Jurkat, Clone E6-1 (cell line): Measurements from ENCODE around the gene ADAMTS10. TPM values are rescaled to one million over a fixed set of nuclear protein-coding genes. Genes with fewer than 3 reads are reported as not detected.
"Not testable (repeated sequence)": the region's sequence is repeated elsewhere in the genome, so short reads cannot be mapped to it uniquely, and the experiment has no call there.

Experiments used
- DNase-seq: peaks from one replicate; pipeline ENCODE4 v3.0.0-alpha.2; 2011; ENCODE audit warnings: low read depth, low spot score
- H3K4me3 ChIP-seq: 2 replicates; pipeline ENCODE4 v1.5.1; 2011; ENCODE audit warnings: mild to moderate bottlenecking, low read length, control low read depth, moderate library complexity
- polyA plus RNA-seq: library from polyadenylated mRNA; unstranded; fragments of >200 nt; gene quantifications from one replicate; pipeline ENCODE4 v1.2.1, GENCODE V29; 2012; ENCODE audit warnings: missing spikeins; ENCODE audit not compliant: insufficient read length, insufficient read depth

ADAMTS10 gene
- polyA plus RNA-seq = 24.6 TPM

- DNase-seq = no peak
Observed at GRCh38 chr19:8610041-8610935, at the start of gene ADAMTS10. Gene ADAMTS10 (minus strand): TSS chr19:8610715. CDS start chr19:8605710, 5,005 bp downstream.

GRCh38 chr19:8659905-8660304, 49.4 kb upstream of the ADAMTS10 start:
- DNase-seq = no peak
- H3K4me3 ChIP-seq = no peak overlapping the region

More at GRCh38 chr19:8610041-8610935, at the start of gene ADAMTS10:
- H3K4me3 ChIP-seq = peak within 1 kb of the TSS; percentile 81

GRCh38 chr19:8657869-8658268, 47.4 kb upstream of the ADAMTS10 start:
- H3K4me3 ChIP-seq = no peak overlapping the region
- no peak for DNase-seq

- DNase-seq = no peak
- H3K4me3 ChIP-seq = peak overlapping the region; percentile 3
Observed at GRCh38 chr19:8655340-8655709, 44.8 kb upstream of the ADAMTS10 start.

- no peak for DNase-seq
Observed at GRCh38 chr19:8654591-8655339, 44.2 kb upstream of the ADAMTS10 start.

GRCh38 chr19:8648240-8648639, 37.7 kb upstream of the ADAMTS10 start:
- no peak for DNase-seq
- H3K4me3 ChIP-seq = no peak overlapping the region

More at GRCh38 chr19:8654591-8655339, 44.2 kb upstream of the ADAMTS10 start:
- peak overlapping the region; percentile 22 for H3K4me3 ChIP-seq

- no peak for DNase-seq
Observed at GRCh38 chr19:8643860-8644653, 33.5 kb upstream of the ADAMTS10 start.

GRCh38 chr19:8642561-8642960, 32.0 kb upstream of the ADAMTS10 start:
- H3K4me3 ChIP-seq = no peak overlapping the region
- DNase-seq = no peak

More at GRCh38 chr19:8643860-8644653, 33.5 kb upstream of the ADAMTS10 start:
- no peak overlapping the region for H3K4me3 ChIP-seq

GRCh38 chr19:8641908-8642547, 31.5 kb upstream of the ADAMTS10 start:
- DNase-seq = peak; percentile 60

GRCh38 chr19:8641221-8641907, 30.8 kb upstream of the ADAMTS10 start:
- no peak overlapping the region for H3K4me3 ChIP-seq
- no peak for DNase-seq

More at GRCh38 chr19:8641908-8642547, 31.5 kb upstream of the ADAMTS10 start:
- no peak overlapping the region for H3K4me3 ChIP-seq

- no peak overlapping the region for H3K4me3 ChIP-seq
- no peak for DNase-seq
Observed at GRCh38 chr19:8640402-8641004, 30.0 kb upstream of the ADAMTS10 start.

- no peak overlapping the region for H3K4me3 ChIP-seq
- no peak for DNase-seq
Observed at GRCh38 chr19:8639821-8640401, 29.4 kb upstream of the ADAMTS10 start.

GRCh38 chr19:8638078-8638619, 27.6 kb upstream of the ADAMTS10 start:
- H3K4me3 ChIP-seq = no peak overlapping the region
- no peak for DNase-seq

- not testable (repeated sequence) for H3K4me3 ChIP-seq, DNase-seq
Observed at GRCh38 chr19:8637070-8637469, 26.6 kb upstream of the ADAMTS10 start.

GRCh38 chr19:8635422-8635821, 24.9 kb upstream of the ADAMTS10 start:
- H3K4me3 ChIP-seq = no peak overlapping the region
- DNase-seq = no peak

GRCh38 chr19:8631425-8631819, 20.9 kb upstream of the ADAMTS10 start:
- no peak for DNase-seq
- H3K4me3 ChIP-seq = no peak overlapping the region

GRCh38 chr19:8630796-8631424, 20.4 kb upstream of the ADAMTS10 start:
- no peak for DNase-seq
- no peak overlapping the region for H3K4me3 ChIP-seq
